Endothelial cell (in vitro differentiated cells): Measurements from ENCODE around the gene TLE5. TPM values are rescaled to one million over a fixed set of nuclear protein-coding genes. Genes with fewer than 3 reads are reported as not detected.

Experiments
- DNase-seq: peaks from one replicate; pipeline ENCODE4 v3.0.0; 2021; ENCODE audit warnings: low spot score
- H3K27ac Mint-ChIP-seq: one replicate; pipeline ENCODE4 v1.8.0; 2021; ENCODE audit warnings: mixed read lengths, inconsistent platforms; ENCODE audit not compliant: unreplicated experiment
- H3K27me3 Mint-ChIP-seq: one replicate; pipeline ENCODE4 v1.8.0; 2021; ENCODE audit warnings: mild to moderate bottlenecking, moderate library complexity, mixed read lengths, inconsistent platforms; ENCODE audit not compliant: unreplicated experiment
- H3K36me3 Mint-ChIP-seq: one replicate; pipeline ENCODE4 v1.8.0; 2021; ENCODE audit warnings: mild to moderate bottlenecking, low read depth, mixed read lengths, inconsistent platforms; ENCODE audit not compliant: unreplicated experiment
- H3K4me1 Mint-ChIP-seq: one replicate; pipeline ENCODE4 v1.8.0; 2021; ENCODE audit warnings: mild to moderate bottlenecking, mixed read lengths, inconsistent platforms; ENCODE audit not compliant: unreplicated experiment
- H3K4me3 Mint-ChIP-seq: one replicate; pipeline ENCODE4 v1.8.0; 2021; ENCODE audit warnings: mild to moderate bottlenecking, mixed read lengths, inconsistent platforms; ENCODE audit not compliant: unreplicated experiment
- H3K9me3 Mint-ChIP-seq: one replicate; pipeline ENCODE4 v1.8.0; 2021; ENCODE audit warnings: mixed read lengths, inconsistent platforms; ENCODE audit not compliant: unreplicated experiment
- total RNA-seq: library from RNA; stranded (reverse); fragmentation: NEBNext Ultra II Directional; extraction: Animal tissue kit (Norgen Biotek cat#: 25700); gene quantifications from one replicate; pipeline ENCODE4 v1.2.1, GENCODE V29; 2021; ENCODE audit not compliant: unreplicated experiment
- TF ChIP-seq, protein P1 (sequence below): fragments of 200-600 bp; sonication (generic); IDR thresholded peaks from one replicate; pipeline ENCODE4 v1.5.0; 2021; ENCODE audit warnings: antibody characterized with exemption; ENCODE audit not compliant: unreplicated experiment

TLE5 gene
- total RNA-seq, 1 donor from 2014 or later: 343 TPM

DNA sequence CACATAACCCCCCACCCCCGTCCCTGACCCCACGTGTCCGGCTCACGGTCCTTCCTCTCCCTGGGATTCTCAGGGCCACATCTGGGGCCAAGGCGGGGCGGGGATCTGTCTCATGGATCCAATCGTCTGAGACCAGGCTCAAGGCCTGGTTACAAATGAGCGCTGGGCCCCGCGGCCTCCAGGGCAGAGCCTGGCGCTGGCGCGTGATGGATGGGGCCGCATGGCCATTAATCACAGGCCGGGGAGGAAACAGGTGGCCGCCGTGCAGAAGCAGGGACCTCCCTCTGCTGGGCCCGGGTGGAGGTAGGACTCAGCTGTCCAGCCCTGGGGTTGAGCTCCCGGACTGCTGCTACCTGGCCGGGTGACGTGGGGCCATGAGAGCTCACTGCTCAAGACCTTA lies 5.8 kb upstream of the TLE5 start:
- TF ChIP-seq, protein P1, sequence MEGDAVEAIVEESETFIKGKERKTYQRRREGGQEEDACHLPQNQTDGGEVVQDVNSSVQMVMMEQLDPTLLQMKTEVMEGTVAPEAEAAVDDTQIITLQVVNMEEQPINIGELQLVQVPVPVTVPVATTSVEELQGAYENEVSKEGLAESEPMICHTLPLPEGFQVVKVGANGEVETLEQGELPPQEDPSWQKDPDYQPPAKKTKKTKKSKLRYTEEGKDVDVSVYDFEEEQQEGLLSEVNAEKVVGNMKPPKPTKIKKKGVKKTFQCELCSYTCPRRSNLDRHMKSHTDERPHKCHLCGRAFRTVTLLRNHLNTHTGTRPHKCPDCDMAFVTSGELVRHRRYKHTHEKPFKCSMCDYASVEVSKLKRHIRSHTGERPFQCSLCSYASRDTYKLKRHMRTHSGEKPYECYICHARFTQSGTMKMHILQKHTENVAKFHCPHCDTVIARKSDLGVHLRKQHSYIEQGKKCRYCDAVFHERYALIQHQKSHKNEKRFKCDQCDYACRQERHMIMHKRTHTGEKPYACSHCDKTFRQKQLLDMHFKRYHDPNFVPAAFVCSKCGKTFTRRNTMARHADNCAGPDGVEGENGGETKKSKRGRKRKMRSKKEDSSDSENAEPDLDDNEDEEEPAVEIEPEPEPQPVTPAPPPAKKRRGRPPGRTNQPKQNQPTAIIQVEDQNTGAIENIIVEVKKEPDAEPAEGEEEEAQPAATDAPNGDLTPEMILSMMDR: no peak
- Mint-ChIP-seq H3K27me3 (peaks cover 3% of the 10 kb centered on the region), H3K36me3 (no peaks in the 10 kb centered on the region), H3K4me1 (no peaks in the 10 kb centered on the region), H3K4me3 (no peak overlapping the region), H3K27ac (no peak overlapping the region), H3K9me3 (no peaks in the 10 kb centered on the region)
- no peak for DNase-seq

DNA sequence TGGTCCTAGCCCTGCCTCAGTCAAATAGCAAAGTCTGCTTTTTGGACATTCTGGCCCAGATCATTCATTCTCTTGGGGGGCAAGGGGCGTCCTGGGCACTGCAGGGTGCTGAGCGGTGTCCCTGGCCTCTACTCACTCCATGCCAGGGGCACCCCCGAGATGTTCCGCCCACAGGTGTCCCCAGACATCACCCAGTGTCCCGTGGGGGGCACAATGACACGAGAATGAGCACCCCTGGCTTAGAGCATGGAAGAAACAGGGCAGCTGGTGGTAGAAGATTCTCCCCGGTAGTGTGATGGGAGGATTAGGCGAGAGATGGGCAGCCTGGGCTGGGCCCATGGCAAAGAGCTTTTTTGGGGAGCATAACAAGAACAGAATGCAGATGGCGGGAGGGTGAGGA lies 5.3 kb upstream of the TLE5 start:
- DNase-seq: no peak
- Mint-ChIP-seq H3K27me3 (peaks cover 3% of the 10 kb centered on the region), H3K4me1 (no peaks in the 10 kb centered on the region), H3K4me3 (no peak overlapping the region), H3K27ac (no peak overlapping the region), H3K9me3 (no peaks in the 10 kb centered on the region), H3K36me3 (no peaks in the 10 kb centered on the region)
- TF ChIP-seq, protein P1: no peak

DNA sequence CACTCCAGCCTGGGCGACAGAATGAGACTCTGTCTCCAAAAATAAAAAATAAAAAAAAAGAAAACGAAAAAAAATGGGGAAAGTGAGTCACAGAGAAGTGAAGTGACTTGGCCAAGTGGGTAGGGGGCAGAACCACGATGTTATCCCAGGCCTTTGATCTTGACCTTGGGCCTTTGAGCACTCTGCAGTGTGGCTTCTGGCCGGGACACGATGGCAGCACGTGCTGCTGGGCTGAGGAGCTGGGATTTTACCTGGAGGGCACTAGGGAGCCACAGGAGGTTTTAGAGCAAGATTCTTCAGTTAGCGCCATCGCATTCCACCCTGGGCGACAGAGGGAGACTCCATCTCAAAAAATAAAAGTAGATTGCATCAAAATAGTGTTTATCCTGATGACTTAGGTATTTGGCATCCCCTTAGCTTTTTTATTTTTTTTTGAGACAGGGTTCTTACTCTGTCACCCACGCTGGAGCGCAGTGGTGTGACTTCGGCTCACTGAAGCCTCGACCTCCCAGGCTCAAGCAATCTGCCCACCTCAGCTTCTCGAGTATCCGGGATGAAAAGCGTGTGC lies 4.3 kb upstream of the TLE5 start:
- peaks cover 3% of the 10 kb centered on the region for H3K27me3 Mint-ChIP-seq
- no peak overlapping the region for H3K4me3 Mint-ChIP-seq
- no peak overlapping the region for H3K27ac Mint-ChIP-seq
- H3K9me3 Mint-ChIP-seq: no peaks in the 10 kb centered on the region
- TF ChIP-seq, protein P1: no peak
- no peaks in the 10 kb centered on the region for H3K4me1 Mint-ChIP-seq
- H3K36me3 Mint-ChIP-seq: no peaks in the 10 kb centered on the region
- DNase-seq: no peak

DNA sequence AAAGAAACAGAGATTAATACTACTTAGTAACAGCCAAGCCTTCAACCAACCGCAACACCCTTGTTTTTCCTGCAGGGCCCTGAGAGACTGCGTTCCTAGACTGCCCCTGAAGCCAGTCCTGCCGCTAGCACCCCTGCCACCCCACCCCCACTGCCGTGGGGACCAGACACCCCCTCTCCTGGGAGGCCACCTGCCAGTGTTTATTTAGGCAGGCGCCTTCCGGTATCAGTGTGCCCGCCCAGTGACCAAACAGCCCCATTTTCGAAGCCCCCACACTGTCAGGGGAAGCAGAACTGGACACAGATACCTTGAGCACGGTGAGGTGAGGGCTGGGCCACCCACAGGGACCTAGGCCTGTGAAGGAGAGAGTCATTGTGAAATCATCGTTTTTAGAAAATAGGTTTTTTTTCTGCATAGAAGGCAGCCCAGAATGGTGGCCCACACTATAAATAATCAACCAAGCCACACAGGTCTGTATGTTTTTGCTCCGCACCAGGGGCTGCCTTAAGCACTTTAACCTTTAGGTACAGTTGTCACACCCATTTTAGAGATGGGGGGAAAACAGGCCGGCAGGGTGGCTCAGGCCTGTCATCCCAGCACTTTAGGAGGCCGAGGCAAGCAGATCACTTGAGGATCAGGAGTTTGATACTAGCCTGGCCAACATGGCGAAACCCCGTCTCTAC lies 3.5 kb upstream of the TLE5 start:
- H3K27ac Mint-ChIP-seq: no peak overlapping the region
- H3K27me3 Mint-ChIP-seq: peaks cover 3% of the 10 kb centered on the region

DNA sequence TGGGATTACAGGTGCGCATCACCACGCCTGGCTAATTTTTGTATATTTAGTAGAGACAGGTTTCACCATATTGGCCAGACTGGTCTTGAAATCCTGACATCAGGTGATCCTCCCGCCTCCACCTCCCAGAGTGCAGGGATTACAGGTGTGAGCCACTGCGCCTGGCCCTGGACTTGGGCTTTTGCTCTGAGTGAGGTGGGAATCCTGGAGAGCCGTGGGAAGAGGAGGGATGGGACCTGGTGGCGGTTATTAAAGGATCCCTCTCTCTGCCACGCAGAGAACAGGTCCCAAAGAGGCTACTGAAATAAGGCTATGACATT lies 1.7 kb upstream of the TLE5 start:
- Mint-ChIP-seq H3K27ac (no peak overlapping the region), H3K4me3 (no peak overlapping the region), H3K4me1 (peaks cover 4% of the 10 kb centered on the region), H3K36me3 (peaks cover 5% of the 10 kb centered on the region), H3K9me3 (no peaks in the 10 kb centered on the region), H3K27me3 (peaks cover 7% of the 10 kb centered on the region)
- TF ChIP-seq, protein P1: no peak
- DNase-seq: no peak

More for the DNA sequence above, 3.5 kb upstream of the TLE5 start:
- peaks cover 2% of the 10 kb centered on the region for H3K36me3 Mint-ChIP-seq
- peaks cover 2% of the 10 kb centered on the region for H3K4me1 Mint-ChIP-seq
- DNase-seq: no peak
- TF ChIP-seq, protein P1: no peak
- no peaks in the 10 kb centered on the region for H3K9me3 Mint-ChIP-seq
- H3K4me3 Mint-ChIP-seq: no peak overlapping the region
